ENCODE data around the gene SORCS3.

- TF ChIP-seq ZBTB33 (IDR thresholded peaks at IDR 0.05) (no peak), CTCF (IDR thresholded peaks at IDR 0.05; ENCODE audit: low read depth, low read length, missing input control) (no peak)
Measured at GRCh38 chr10:105288613-105289012, 647.5 kb downstream of the SORCS3 start.
